Nucleus accumbens (tissue), 56 donors: ENCODE data around the gene FAM120C.

Experiments
- DNase-seq, 56 donors: peaks; one replicate each; lab custom pipeline; 2025; lab: John Stamatoyannopoulos, UW

The FAM120C gene

GRCh38 chrX:54166915-54167314 is 16.1 kb downstream of the FAM120C start:
- no peak for DNase-seq

GRCh38 chrX:54157561-54157960 is 25.5 kb downstream of the FAM120C start:
- DNase-seq: no peak

- no peak for DNase-seq
These were observed 48.8 kb downstream of the FAM120C start for GRCh38 chrX:54134269-54134668.

GRCh38 chrX:54116391-54116790 is 66.7 kb downstream of the FAM120C start:
- DNase-seq: no peak

GRCh38 chrX:54093571-54093970 is 89.5 kb downstream of the FAM120C start:
- no peak for DNase-seq

GRCh38 chrX:54093159-54093558 is 89.9 kb downstream of the FAM120C start:
- peak in 2 of 56 donors; percentile 0 to 16 for DNase-seq

GRCh38 chrX:54090880-54091279 is 92.2 kb downstream of the FAM120C start:
- DNase-seq: no peak

- no peak for DNase-seq
These were observed 93.9 kb downstream of the FAM120C start for GRCh38 chrX:54089191-54089590.

GRCh38 chrX:54087661-54088060 is 95.4 kb downstream of the FAM120C start:
- no peak for DNase-seq

GRCh38 chrX:54085666-54086065 is 97.4 kb downstream of the FAM120C start:
- DNase-seq: peak in 2 of 56 donors; percentile 1 to 2

- no peak for DNase-seq
These were observed 106.2 kb downstream of the FAM120C start for GRCh38 chrX:54076903-54077302.

- DNase-seq: no peak
These were observed 108.2 kb downstream of the FAM120C start for GRCh38 chrX:54074826-54075225.

GRCh38 chrX:54067766-54068165 is 115.3 kb downstream of the FAM120C start:
- DNase-seq: no peak

GRCh38 chrX:54066841-54067240 is 116.2 kb downstream of the FAM120C start:
- DNase-seq: no peak

GRCh38 chrX:54064564-54064963 is 118.5 kb downstream of the FAM120C start:
- no peak for DNase-seq

GRCh38 chrX:54063361-54063760 is 119.7 kb downstream of the FAM120C start:
- no peak for DNase-seq

GRCh38 chrX:54049801-54050200 is 133.3 kb downstream of the FAM120C start:
- DNase-seq: no peak

GRCh38 chrX:54048412-54048811 is 134.6 kb downstream of the FAM120C start:
- no peak for DNase-seq

GRCh38 chrX:54045563-54046228 is 137.4 kb downstream of the FAM120C start:
- DNase-seq: no peak

- DNase-seq: peak in 6 of 56 donors; percentile 23 to 50 (median 34)
These were observed 138.1 kb downstream of the FAM120C start for GRCh38 chrX:54044877-54045338.

GRCh38 chrX:54044126-54044876 is 138.8 kb downstream of the FAM120C start, which contains the start of gene PHF8:
Gene PHF8 (minus strand): TSS chrX:54044473. CDS start chrX:54042728, 1,745 bp downstream.
- DNase-seq: peak; percentile 36 to 94 (median 80)
